Suprapubic skin (tissue), 4 donors: ENCODE measurements around the gene SYT15. TPM values are rescaled to one million over a fixed set of nuclear protein-coding genes. Genes with fewer than 3 reads are reported as not detected.
A peak's percentile ranks its signal among the peaks of the same experiment; 100 is the strongest.
"Not testable (repeated sequence)": the region's sequence is repeated elsewhere in the genome, so short reads cannot be mapped to it uniquely, and the experiment has no call there.

ENCODE experiments used
- DNase-seq, 2 donors: peaks; one replicate each; pipeline ENCODE4 v3.0.0-alpha.2; 2019; ENCODE audit warnings: low spot score in 2 of 2
- H3K27ac ChIP-seq: fragments of 200-600 bp; sonication (generic); one replicate; pipeline ENCODE4 v1.5.1; 2019
- H3K27me3 ChIP-seq: fragments of 200-600 bp; sonication (generic); one replicate; pipeline ENCODE4 v1.5.1; 2019
- H3K36me3 ChIP-seq: fragments of 200-600 bp; sonication (generic); one replicate; pipeline ENCODE4 v1.5.1; 2019
- H3K4me1 ChIP-seq: fragments of 200-600 bp; sonication (generic); one replicate; pipeline ENCODE4 v1.5.1; 2019
- H3K4me3 ChIP-seq: fragments of 200-600 bp; sonication (generic); one replicate; pipeline ENCODE4 v1.5.1; 2019; ENCODE audit warnings: mild to moderate bottlenecking
- H3K9me3 ChIP-seq: fragments of 200-600 bp; sonication (generic); one replicate; pipeline ENCODE4 v1.5.1; 2019
- WGBS: methylation state at CpG from one replicate; pipeline ENCODE4 v1.1.5; 2018; 5-methylcytosine and 5-hydroxymethylcytosine counted together
- total RNA-seq, 4 donors: library from RNA; depleted of rRNA; stranded (reverse); fragments of >200 nt; gene quantifications; one replicate each; pipeline ENCODE4 v1.1.0, GENCODE V29; 2016

The SYT15 gene
- total RNA-seq, 4 donors from 2014 or later: 0.26 to 4.0 (median 2.6) TPM

GRCh38 chr10:46577624-46578473 is 1.1 kb upstream of the SYT15 start:
- WGBS: no CpG with 5 or more reads among the region's 50 CpGs
- H3K9me3 ChIP-seq, H3K36me3 ChIP-seq, H3K27ac ChIP-seq, H3K4me1 ChIP-seq, H3K27me3 ChIP-seq: not testable (repeated sequence)
- peak in 1 of 2 donors; percentile 27 for DNase-seq
- peak overlapping the region; percentile 39 for H3K4me3 ChIP-seq

GRCh38 chr10:46579378-46579777 is 450 bp downstream of the SYT15 start:
- no CpG with 5 or more reads among the region's 21 CpGs for WGBS
- DNase-seq, H3K4me1 ChIP-seq, H3K27ac ChIP-seq, H3K27me3 ChIP-seq, H3K9me3 ChIP-seq, H3K36me3 ChIP-seq, H3K4me3 ChIP-seq: not testable (repeated sequence)

GRCh38 chr10:46581997-46582396 is 3.1 kb downstream of the SYT15 start:
- no CpG with 5 or more reads among the region's 12 CpGs for WGBS
- H3K4me1 ChIP-seq, H3K27me3 ChIP-seq, H3K27ac ChIP-seq, H3K9me3 ChIP-seq, H3K4me3 ChIP-seq, DNase-seq, H3K36me3 ChIP-seq: not testable (repeated sequence)

- WGBS: no CpG with 5 or more reads among the region's 11 CpGs
- not testable (repeated sequence) for H3K36me3 ChIP-seq, H3K27me3 ChIP-seq, H3K4me3 ChIP-seq, H3K4me1 ChIP-seq, H3K9me3 ChIP-seq, DNase-seq, H3K27ac ChIP-seq
Measured at GRCh38 chr10:46582568-46582967, 3.6 kb downstream of the SYT15 start.

- not testable (repeated sequence) for H3K9me3 ChIP-seq, H3K27ac ChIP-seq, H3K27me3 ChIP-seq, H3K36me3 ChIP-seq, DNase-seq, H3K4me3 ChIP-seq, H3K4me1 ChIP-seq
- no CpG with 5 or more reads among the region's 11 CpGs for WGBS
Measured at GRCh38 chr10:46584196-46584595, 5.3 kb downstream of the SYT15 start.

GRCh38 chr10:46585246-46585645 is 6.3 kb downstream of the SYT15 start:
- H3K4me1 ChIP-seq, H3K27ac ChIP-seq, DNase-seq: not testable (repeated sequence)

GRCh38 chr10:46587546-46587945 is 8.6 kb downstream of the SYT15 start:
- no CpG with 5 or more reads among the region's 24 CpGs for WGBS
- not testable (repeated sequence) for H3K9me3 ChIP-seq, H3K27me3 ChIP-seq, H3K4me1 ChIP-seq, H3K27ac ChIP-seq, H3K36me3 ChIP-seq, H3K4me3 ChIP-seq, DNase-seq

More at GRCh38 chr10:46585246-46585645, 6.3 kb downstream of the SYT15 start:
- WGBS: no CpG with 5 or more reads among the region's 13 CpGs
- H3K9me3 ChIP-seq, H3K36me3 ChIP-seq, H3K27me3 ChIP-seq, H3K4me3 ChIP-seq: not testable (repeated sequence)

- not testable (repeated sequence) for H3K36me3 ChIP-seq, DNase-seq, H3K4me1 ChIP-seq, H3K27ac ChIP-seq, H3K9me3 ChIP-seq, H3K4me3 ChIP-seq, H3K27me3 ChIP-seq
- WGBS: no CpG with 5 or more reads among the region's 3 CpGs
Measured at GRCh38 chr10:46588221-46588620, 9.3 kb downstream of the SYT15 start.

GRCh38 chr10:46589589-46589988 is 10.7 kb downstream of the SYT15 start:
- no CpG with 5 or more reads among the region's 3 CpGs for WGBS
- not testable (repeated sequence) for H3K36me3 ChIP-seq

GRCh38 chr10:46591053-46591452 is 12.1 kb downstream of the SYT15 start:
- WGBS: no CpG with 5 or more reads among the region's 8 CpGs
- H3K4me1 ChIP-seq, H3K27me3 ChIP-seq, H3K4me3 ChIP-seq, DNase-seq, H3K36me3 ChIP-seq, H3K9me3 ChIP-seq, H3K27ac ChIP-seq: not testable (repeated sequence)

More at GRCh38 chr10:46589589-46589988, 10.7 kb downstream of the SYT15 start:
- DNase-seq, H3K27me3 ChIP-seq, H3K4me1 ChIP-seq, H3K9me3 ChIP-seq, H3K4me3 ChIP-seq, H3K27ac ChIP-seq: not testable (repeated sequence)

- not testable (repeated sequence) for DNase-seq, H3K27ac ChIP-seq, H3K27me3 ChIP-seq, H3K36me3 ChIP-seq, H3K4me1 ChIP-seq, H3K4me3 ChIP-seq, H3K9me3 ChIP-seq
- WGBS: 98% methylated on average over 13 of the region's 13 CpGs
Measured at GRCh38 chr10:46593307-46593706, 14.4 kb downstream of the SYT15 start.

GRCh38 chr10:46594453-46595063 is 15.6 kb downstream of the SYT15 start:
- not testable (repeated sequence) for DNase-seq, H3K4me1 ChIP-seq, H3K36me3 ChIP-seq, H3K27me3 ChIP-seq, H3K27ac ChIP-seq, H3K4me3 ChIP-seq, H3K9me3 ChIP-seq
- WGBS: 26% methylated on average over 4 of the region's 6 CpGs

- H3K27me3 ChIP-seq, H3K36me3 ChIP-seq, H3K9me3 ChIP-seq, DNase-seq, H3K27ac ChIP-seq, H3K4me1 ChIP-seq, H3K4me3 ChIP-seq: not testable (repeated sequence)
- WGBS: 0% methylated on average over 2 of the region's 4 CpGs
Measured at GRCh38 chr10:46596570-46596969, 17.6 kb downstream of the SYT15 start.
